ENCODE results near the gene GRID2. TPM values are rescaled to one million over a fixed set of nuclear protein-coding genes. Genes with fewer than 3 reads are reported as not detected.

Gene GRID2
- total RNA-seq, 6 experiments from 2014 or later: not detected

GRCh38 chr4:93216646-93217045 lies 912.9 kb downstream of the GRID2 start:
- no peaks in the 10 kb centered on the region for H3K4me1 Mint-ChIP-seq (ENCODE audit: low read depth)
- no peaks in the 10 kb centered on the region for H3K36me3 Mint-ChIP-seq (ENCODE audit: low read depth)
- H3K4me3 Mint-ChIP-seq: no peak overlapping the region
- no peaks in the 10 kb centered on the region for H3K27me3 Mint-ChIP-seq (ENCODE audit: insufficient read depth)
- no peak overlapping the region for H3K27ac Mint-ChIP-seq
- no peak for DNase-seq
- H3K9me3 Mint-ChIP-seq: peaks cover 17% of the 10 kb centered on the region
- TF ChIP-seq CTCF (IDR thresholded peaks at IDR 0.05): no peak

- no peak for TF ChIP-seq CTCF (IDR thresholded peaks at IDR 0.05)
- no peak overlapping the region for H3K27ac Mint-ChIP-seq
Observed at GRCh38 chr4:93217431-93217830, 913.7 kb downstream of the GRID2 start.

GRCh38 chr4:93221771-93222170 lies 918.0 kb downstream of the GRID2 start:
- no peak for DNase-seq
- H3K4me1 Mint-ChIP-seq (ENCODE audit: low read depth): no peaks in the 10 kb centered on the region
- no peak overlapping the region for H3K27ac Mint-ChIP-seq
- H3K4me3 Mint-ChIP-seq: no peak overlapping the region
- TF ChIP-seq CTCF (IDR thresholded peaks at IDR 0.05): no peak
- no peaks in the 10 kb centered on the region for H3K36me3 Mint-ChIP-seq (ENCODE audit: low read depth)
- peaks cover 23% of the 10 kb centered on the region for H3K9me3 Mint-ChIP-seq
- H3K27me3 Mint-ChIP-seq (ENCODE audit: insufficient read depth): no peaks in the 10 kb centered on the region

More at GRCh38 chr4:93217431-93217830, 913.7 kb downstream of the GRID2 start:
- Mint-ChIP-seq H3K4me3 (no peak overlapping the region), H3K4me1 (ENCODE audit: low read depth) (no peaks in the 10 kb centered on the region), H3K9me3 (peaks cover 11% of the 10 kb centered on the region), H3K36me3 (ENCODE audit: low read depth) (no peaks in the 10 kb centered on the region), H3K27me3 (ENCODE audit: insufficient read depth) (no peaks in the 10 kb centered on the region)
- no peak for DNase-seq

GRCh38 chr4:93228021-93228420 lies 924.3 kb downstream of the GRID2 start:
- Mint-ChIP-seq H3K4me1 (ENCODE audit: low read depth) (no peaks in the 10 kb centered on the region), H3K4me3 (no peak overlapping the region), H3K36me3 (ENCODE audit: low read depth) (no peaks in the 10 kb centered on the region), H3K27ac (no peak overlapping the region), H3K9me3 (peaks cover 22% of the 10 kb centered on the region), H3K27me3 (ENCODE audit: insufficient read depth) (no peaks in the 10 kb centered on the region)
- DNase-seq: no peak
- TF ChIP-seq CTCF (IDR thresholded peaks at IDR 0.05): no peak

GRCh38 chr4:93232883-93233282 lies 929.1 kb downstream of the GRID2 start:
- no peak overlapping the region for H3K27ac Mint-ChIP-seq
- H3K4me1 Mint-ChIP-seq (ENCODE audit: low read depth): no peaks in the 10 kb centered on the region
- H3K9me3 Mint-ChIP-seq: peaks cover 17% of the 10 kb centered on the region
- H3K27me3 Mint-ChIP-seq (ENCODE audit: insufficient read depth): no peaks in the 10 kb centered on the region
- TF ChIP-seq CTCF (IDR thresholded peaks at IDR 0.05): no peak
- H3K4me3 Mint-ChIP-seq: no peak overlapping the region
- H3K36me3 Mint-ChIP-seq (ENCODE audit: low read depth): no peaks in the 10 kb centered on the region
- no peak for DNase-seq

GRCh38 chr4:93237521-93237920 lies 933.8 kb downstream of the GRID2 start:
- Mint-ChIP-seq H3K36me3 (ENCODE audit: low read depth) (no peaks in the 10 kb centered on the region), H3K27me3 (ENCODE audit: insufficient read depth) (no peaks in the 10 kb centered on the region), H3K9me3 (peaks cover 15% of the 10 kb centered on the region; the same call in 1 of the 2 replicates), H3K4me1 (ENCODE audit: low read depth) (no peaks in the 10 kb centered on the region), H3K4me3 (no peak overlapping the region), H3K27ac (no peak overlapping the region)
- no peak for DNase-seq
- TF ChIP-seq CTCF (IDR thresholded peaks at IDR 0.05): no peak
